ENCODE results near the gene WDFY3.

GRCh38 chr4:84964995-84965552, 1.4 kb downstream of the WDFY3 start:
- TF ChIP-seq POLR2A (IDR thresholded peaks at IDR 0.05; ENCODE audit: low read depth, low read length): no peak
- TF ChIP-seq RAD21 (IDR thresholded peaks at IDR 0.05; ENCODE audit: low read length): no peak
- no peak for TF ChIP-seq CTCF (conservative IDR thresholded peaks at IDR 0.05; ENCODE audit: low read depth, low read length)
- TF ChIP-seq USF2 (IDR thresholded peaks at IDR 0.05; ENCODE audit: low read depth, low read length): no peak
- TF ChIP-seq CEBPB (IDR thresholded peaks at IDR 0.05; ENCODE audit: low read depth, low read length): no peak
- TF ChIP-seq FOS (IDR thresholded peaks at IDR 0.05; ENCODE audit: low read depth, low read length): no peak
- no peak for TF ChIP-seq RCOR1 (IDR thresholded peaks at IDR 0.05; ENCODE audit: insufficient replicate concordance, low read length)
- TF ChIP-seq MAFK (IDR thresholded peaks at IDR 0.05; ENCODE audit: low read depth, low read length): no peak
- no peak for TF ChIP-seq BHLHE40 (IDR thresholded peaks at IDR 0.05; ENCODE audit: low read depth, low read length)
- no peak for TF ChIP-seq MXI1 (IDR thresholded peaks at IDR 0.05; ENCODE audit: borderline replicate concordance, low read depth, low read length)
- no peak for TF ChIP-seq CHD1 (IDR thresholded peaks at IDR 0.05; ENCODE audit: low read depth, low read length)
- TF ChIP-seq SMC3 (IDR thresholded peaks at IDR 0.05; ENCODE audit: low read depth, low read length): no peak
- no peak for TF ChIP-seq ELK1 (IDR thresholded peaks at IDR 0.05; ENCODE audit: borderline replicate concordance, low read depth, low read length)
